Gastroesophageal sphincter (tissue), 4 donors: ENCODE measurements around the gene NUTM2F. TPM values are rescaled to one million over a fixed set of nuclear protein-coding genes. Genes with fewer than 3 reads are reported as not detected.
"Not testable (repeated sequence)": the region's sequence is repeated elsewhere in the genome, so short reads cannot be mapped to it uniquely, and the experiment has no call there.

Experiments
- ATAC-seq: fragments of 150-250 bp; one replicate; pipeline ENCODE4 v1.9.1; 2016; ENCODE audit warnings: mild to moderate bottlenecking, moderate library complexity
- H3K27ac ChIP-seq, 4 donors: fragments of 200-600 bp; sonication (generic) in 3 of 4; 1 replicate in 3 of 4; 2 replicates in 1 of 4; pipeline ENCODE4 v1.5.1; 2016 to 2019
- H3K27me3 ChIP-seq: fragments of 200-600 bp; sonication (generic); one replicate; pipeline ENCODE4 v1.5.1; 2019
- H3K36me3 ChIP-seq, 2 donors: fragments of 200-600 bp; sonication (generic); one replicate each; pipeline ENCODE4 v1.5.1; 2019; ENCODE audit warnings: control low read depth in 1 of 2
- H3K4me1 ChIP-seq, 3 donors: fragments of 200-600 bp; sonication (generic); 1 replicate in 2 of 3; 2 replicates in 1 of 3; pipeline ENCODE4 v1.5.1; 2016 to 2019; ENCODE audit warnings: control low read depth in 2 of 3
- H3K4me3 ChIP-seq, 2 donors: fragments of 200-600 bp; sonication (generic); one replicate each; pipeline ENCODE4 v1.5.1; 2019; ENCODE audit warnings: mild to moderate bottlenecking in 1 of 2, moderate library complexity in 1 of 2
- H3K9me3 ChIP-seq, 3 donors: fragments of 200-600 bp; sonication (generic); one replicate each; pipeline ENCODE4 v1.5.1; 2017 to 2019; ENCODE audit warnings: control low read depth in 2 of 3
- EP300 ChIP-seq: sonication (generic); formaldehyde crosslinking; IDR thresholded peaks from one replicate; pipeline ENCODE4 v1.6.1; 2017; ENCODE audit warnings: antibody characterized with exemption, mild to moderate bottlenecking
- POLR2A ChIP-seq, 2 donors: fragments of 450-650 bp; IDR thresholded peaks; one replicate each; pipeline ENCODE4 v1.6.1; 2017; ENCODE audit warnings: antibody characterized with exemption in 2 of 2, mild to moderate bottlenecking in 2 of 2, moderate library complexity in 1 of 2
- POLR2AphosphoS5 ChIP-seq: sonication (generic); formaldehyde crosslinking; IDR thresholded peaks from one replicate; pipeline ENCODE4 v1.6.1; 2017; ENCODE audit warnings: antibody characterized with exemption
- WGBS, 2 donors: methylation state at CpG; one replicate each; pipeline ENCODE4 v1.1.5; 2018; ENCODE audit warnings: low coverage in 1 of 2; 5-methylcytosine and 5-hydroxymethylcytosine counted together
- total RNA-seq, 4 donors: library from RNA; depleted of rRNA; stranded (reverse); fragments of >200 nt; gene quantifications; one replicate each; pipeline ENCODE4 v1.1.0, GENCODE V29; 2016
- TF ChIP-seq, protein P1 (sequence below), 4 experiments: fragments of 200-600 bp in 2 of 4; fragments of 450-650 bp in 2 of 4; sonication (generic) in 1 of 4; IDR thresholded peaks; one replicate each; pipeline ENCODE4 v1.5.1; 2017 to 2019; ENCODE audit warnings: antibody characterized with exemption in 4 of 4, mild to moderate bottlenecking in 2 of 4, moderate library complexity in 2 of 4

The NUTM2F gene
- total RNA-seq, 4 donors from 2014 or later, result not detected

DNA sequence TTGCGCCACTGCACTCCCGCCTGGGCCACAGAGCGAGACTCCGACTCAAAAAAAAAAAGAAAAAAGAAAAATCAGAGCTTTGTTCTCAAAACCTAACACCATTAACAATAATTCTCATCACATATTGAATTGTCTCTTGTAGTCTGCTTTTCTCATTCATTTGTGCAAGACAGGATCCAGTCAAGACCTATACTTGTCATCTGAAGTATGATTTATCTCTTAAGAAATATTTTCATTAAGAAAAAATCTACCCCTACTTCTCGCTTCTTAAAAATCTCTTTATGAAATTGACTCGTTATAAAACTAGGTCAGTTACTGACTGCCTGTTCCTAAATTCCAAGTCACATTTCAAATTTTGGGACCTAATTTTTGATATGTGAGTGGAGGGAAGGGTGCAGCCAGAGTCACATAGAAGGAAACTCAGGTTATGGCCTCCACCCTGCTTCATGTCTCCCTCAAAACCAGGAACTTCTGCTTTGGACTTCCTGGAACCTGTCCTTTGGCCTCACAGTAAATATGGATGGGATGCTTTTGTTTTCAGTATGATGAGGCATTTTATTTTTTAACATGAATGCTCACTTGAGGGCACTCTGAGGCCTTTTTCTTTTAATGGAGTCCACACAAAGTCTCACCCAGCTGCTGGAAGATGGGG is 50.4 kb downstream of the NUTM2F start:
- no peak for ATAC-seq
- Histone ChIP-seq H3K4me3 (no peak overlapping the region), H3K27ac (no peak overlapping the region), H3K36me3 (peaks cover 0 to 40% of the 10 kb centered on the region in 2 donors), H3K4me1 (no peaks in the 10 kb centered on the region), H3K27me3 (no peaks in the 10 kb centered on the region), H3K9me3 (no peaks in the 10 kb centered on the region)
- no peak for TF ChIP-seq POLR2A (IDR thresholded peaks at IDR 0.05)
- TF ChIP-seq POLR2AphosphoS5, result no peak
- no peak for TF ChIP-seq EP300
- TF ChIP-seq, protein P1, sequence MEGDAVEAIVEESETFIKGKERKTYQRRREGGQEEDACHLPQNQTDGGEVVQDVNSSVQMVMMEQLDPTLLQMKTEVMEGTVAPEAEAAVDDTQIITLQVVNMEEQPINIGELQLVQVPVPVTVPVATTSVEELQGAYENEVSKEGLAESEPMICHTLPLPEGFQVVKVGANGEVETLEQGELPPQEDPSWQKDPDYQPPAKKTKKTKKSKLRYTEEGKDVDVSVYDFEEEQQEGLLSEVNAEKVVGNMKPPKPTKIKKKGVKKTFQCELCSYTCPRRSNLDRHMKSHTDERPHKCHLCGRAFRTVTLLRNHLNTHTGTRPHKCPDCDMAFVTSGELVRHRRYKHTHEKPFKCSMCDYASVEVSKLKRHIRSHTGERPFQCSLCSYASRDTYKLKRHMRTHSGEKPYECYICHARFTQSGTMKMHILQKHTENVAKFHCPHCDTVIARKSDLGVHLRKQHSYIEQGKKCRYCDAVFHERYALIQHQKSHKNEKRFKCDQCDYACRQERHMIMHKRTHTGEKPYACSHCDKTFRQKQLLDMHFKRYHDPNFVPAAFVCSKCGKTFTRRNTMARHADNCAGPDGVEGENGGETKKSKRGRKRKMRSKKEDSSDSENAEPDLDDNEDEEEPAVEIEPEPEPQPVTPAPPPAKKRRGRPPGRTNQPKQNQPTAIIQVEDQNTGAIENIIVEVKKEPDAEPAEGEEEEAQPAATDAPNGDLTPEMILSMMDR (IDR thresholded peaks at IDR 0.05), result no peak
- 86 to 97% methylated on average over 2 to 3 of the region's 6 CpGs for WGBS, 2 donors

DNA sequence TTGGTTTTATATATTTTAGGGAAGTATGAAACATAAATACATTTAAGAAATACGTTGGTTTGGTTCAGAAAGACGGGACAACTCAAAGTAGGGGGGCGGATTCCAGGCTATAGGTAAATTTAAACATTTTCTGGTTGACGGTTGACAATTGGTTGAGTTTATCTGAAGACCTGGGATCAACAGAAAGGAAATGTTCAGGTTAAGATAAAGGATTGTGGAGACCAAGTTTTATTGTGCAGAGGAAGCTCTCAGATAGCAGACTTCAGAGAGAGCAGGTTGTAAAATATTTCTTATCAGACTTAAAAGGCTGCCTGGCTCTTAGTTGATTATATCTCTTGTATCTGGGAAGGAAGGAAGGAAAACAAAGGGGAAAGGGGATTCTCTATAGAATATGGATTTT is 51.4 kb downstream of the NUTM2F start:
- H3K36me3 ChIP-seq, result peaks cover 0 to 32% of the 10 kb centered on the region in 2 donors
- H3K4me3 ChIP-seq, H3K4me1 ChIP-seq, H3K27me3 ChIP-seq, H3K9me3 ChIP-seq, H3K27ac ChIP-seq, ATAC-seq: not testable (repeated sequence)
- WGBS, 2 donors, result 92% methylated on average over 4 of the region's 4 CpGs; no CpG with 5 or more reads in 1 of the 2 donors

DNA sequence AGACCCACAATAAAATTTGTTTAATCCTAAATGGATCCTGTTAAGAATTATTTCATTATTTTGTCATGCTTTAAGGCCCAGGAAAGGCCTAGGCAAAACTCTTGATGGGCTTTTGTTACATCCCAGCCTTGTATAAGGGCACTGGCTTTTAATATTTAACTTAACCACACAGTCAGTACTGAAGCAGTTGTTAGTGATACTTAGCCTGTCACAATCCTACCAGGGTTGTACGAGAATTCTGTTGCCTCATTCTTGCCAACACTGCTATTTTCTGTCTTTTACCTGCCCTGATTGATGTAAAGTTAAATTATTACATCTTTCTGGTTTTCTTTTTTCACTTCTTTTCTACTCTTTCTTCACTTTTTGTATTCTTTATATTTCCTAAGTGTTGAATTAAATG is 58.4 kb downstream of the NUTM2F start:
- TF ChIP-seq, protein P1 (IDR thresholded peaks at IDR 0.05), result no peak
- TF ChIP-seq EP300 (no peak), POLR2AphosphoS5 (no peak), POLR2A (IDR thresholded peaks at IDR 0.05) (no peak)
- no peak overlapping the region for H3K4me3 ChIP-seq
- no peaks in the 10 kb centered on the region for H3K27me3 ChIP-seq
- no peaks in the 10 kb centered on the region for H3K4me1 ChIP-seq
- WGBS, 2 donors, result 67 to 83% methylated on average over 1 of the region's 1 CpG
- no peak for ATAC-seq
- H3K9me3 ChIP-seq, result peaks cover 0 to 4% (median 0%) of the 10 kb centered on the region in 3 donors
- H3K36me3 ChIP-seq, result no peaks in the 10 kb centered on the region
- no peak overlapping the region for H3K27ac ChIP-seq

DNA sequence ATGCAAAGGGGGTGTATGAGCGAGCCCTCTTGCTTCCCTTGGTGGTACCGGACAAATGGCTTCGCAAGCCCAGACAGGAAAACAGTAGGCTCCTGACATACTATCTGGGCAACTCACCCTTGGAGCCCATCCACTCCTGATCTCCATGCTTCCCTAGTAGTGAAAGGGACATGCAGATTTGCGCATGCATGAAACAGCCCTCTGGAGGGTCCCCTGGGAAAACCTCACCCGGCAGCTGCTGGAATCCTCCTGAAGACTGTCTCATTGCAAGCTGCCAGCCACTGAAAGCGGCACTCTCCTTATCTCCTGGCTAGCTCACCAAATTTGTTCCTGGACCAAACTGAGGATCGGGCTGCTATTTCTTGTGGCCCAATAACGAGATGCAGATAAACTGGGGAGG is 59.2 kb downstream of the NUTM2F start:
- H3K36me3 ChIP-seq, result no peaks in the 10 kb centered on the region
- no peaks in the 10 kb centered on the region for H3K4me1 ChIP-seq
- ATAC-seq, result no peak
- WGBS, 2 donors, result 97 to 100% methylated on average over 4 to 5 of the region's 8 CpGs
- no peaks in the 10 kb centered on the region for H3K27me3 ChIP-seq
- H3K4me3 ChIP-seq, result no peak overlapping the region
- TF ChIP-seq POLR2A (IDR thresholded peaks at IDR 0.05) (no peak), EP300 (no peak), POLR2AphosphoS5 (no peak)
- TF ChIP-seq, protein P1 (IDR thresholded peaks at IDR 0.05), result no peak
- peaks cover 0 to 4% (median 0%) of the 10 kb centered on the region in 3 donors for H3K9me3 ChIP-seq
- no peak overlapping the region for H3K27ac ChIP-seq

Other genes starting within 250 kb of the NUTM2F start
- 10 to 100 TPM; 10.6 to 33.6 (median 21.6) TPM for gene PTPDC1, start 244.2 kb downstream of the NUTM2F start, total RNA-seq
- 10 to 100 TPM in 2 of 4 donors, 1 to 10 TPM in 2; 3.1 to 14.8 (median 8.3) TPM for gene ZNF169, start 69.3 kb downstream of the NUTM2F start, total RNA-seq
- not detected for gene PCAT7, start 226.4 kb upstream of the NUTM2F start, total RNA-seq